D721Med (cell line): Measurements from ENCODE around the gene EVC.
A peak's percentile ranks its signal among the peaks of the same experiment; 100 is the strongest.

Experiments used
- DNase-seq: peaks from one replicate; pipeline ENCODE4 v3.0.0; 2011; ENCODE audit warnings: low spot score; ENCODE audit not compliant: insufficient read length
- FAIRE-seq: peaks from 2 replicates; lab custom pipeline; 2011; peaks lifted over from hg19 to GRCh38; lab: Jason Lieb, UNC
- CTCF ChIP-seq: IDR thresholded peaks from 2 replicates; pipeline ENCODE4 v1.5.1; 2012; ENCODE audit warnings: mild to moderate bottlenecking, control low read depth; ENCODE audit not compliant: insufficient read depth; ENCODE audit errors: missing control alignments

EVC gene

GRCh38 chr4:5683566-5683965 is 27.4 kb upstream of the EVC start:
- no peak for FAIRE-seq
- no peak for TF ChIP-seq CTCF
- no peak for DNase-seq

GRCh38 chr4:5685296-5685695 is 25.7 kb upstream of the EVC start:
- no peak for FAIRE-seq
- DNase-seq = no peak

GRCh38 chr4:5686338-5686737 is 24.7 kb upstream of the EVC start:
- no peak for FAIRE-seq
- no peak for TF ChIP-seq CTCF

More at GRCh38 chr4:5685296-5685695, 25.7 kb upstream of the EVC start:
- no peak for TF ChIP-seq CTCF

GRCh38 chr4:5689065-5689464 is 21.9 kb upstream of the EVC start:
- FAIRE-seq (no peak), DNase-seq (no peak)
- TF ChIP-seq CTCF = no peak

More at GRCh38 chr4:5686338-5686737, 24.7 kb upstream of the EVC start:
- no peak for DNase-seq

- FAIRE-seq = no peak
- TF ChIP-seq CTCF = no peak
- peak; percentile 36 for DNase-seq
These were observed 19.4 kb upstream of the EVC start for GRCh38 chr4:5691491-5692132.

- no peak for TF ChIP-seq CTCF
- DNase-seq = no peak
- no peak for FAIRE-seq
These were observed 17.1 kb upstream of the EVC start for GRCh38 chr4:5693871-5694270.

GRCh38 chr4:5696341-5696740 is 14.7 kb upstream of the EVC start:
- DNase-seq (no peak), FAIRE-seq (no peak)
- TF ChIP-seq CTCF = no peak
